CD4-positive, alpha-beta T cell treated with Interleukin-4 for 1 hour (primary cell): ENCODE results near the gene PNKP.

Experiments used
- DNase-seq, 2 donors: peaks; one replicate each; pipeline ENCODE4 v3.0.0-alpha.2; 2020 to 2022

The PNKP gene

DNA sequence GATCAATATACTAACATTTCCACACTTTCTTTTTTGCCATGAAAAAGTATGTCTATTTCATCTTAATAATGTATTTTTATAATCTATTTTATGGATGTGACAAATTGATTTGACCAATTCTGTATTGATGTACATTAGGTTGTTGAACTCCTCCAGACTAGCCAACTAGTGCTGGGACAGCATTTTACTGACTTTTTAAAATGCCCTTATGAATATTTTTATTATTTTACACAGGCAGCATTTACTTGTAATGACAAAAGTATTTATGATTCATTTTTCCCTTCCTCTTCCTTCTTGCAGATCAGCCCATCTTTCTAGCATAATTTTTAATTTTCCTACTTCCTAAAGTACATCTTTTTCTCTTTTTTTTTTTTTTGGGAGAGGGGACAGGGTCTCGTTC is 53.4 kb downstream of the PNKP start:
- no peak for DNase-seq

DNA sequence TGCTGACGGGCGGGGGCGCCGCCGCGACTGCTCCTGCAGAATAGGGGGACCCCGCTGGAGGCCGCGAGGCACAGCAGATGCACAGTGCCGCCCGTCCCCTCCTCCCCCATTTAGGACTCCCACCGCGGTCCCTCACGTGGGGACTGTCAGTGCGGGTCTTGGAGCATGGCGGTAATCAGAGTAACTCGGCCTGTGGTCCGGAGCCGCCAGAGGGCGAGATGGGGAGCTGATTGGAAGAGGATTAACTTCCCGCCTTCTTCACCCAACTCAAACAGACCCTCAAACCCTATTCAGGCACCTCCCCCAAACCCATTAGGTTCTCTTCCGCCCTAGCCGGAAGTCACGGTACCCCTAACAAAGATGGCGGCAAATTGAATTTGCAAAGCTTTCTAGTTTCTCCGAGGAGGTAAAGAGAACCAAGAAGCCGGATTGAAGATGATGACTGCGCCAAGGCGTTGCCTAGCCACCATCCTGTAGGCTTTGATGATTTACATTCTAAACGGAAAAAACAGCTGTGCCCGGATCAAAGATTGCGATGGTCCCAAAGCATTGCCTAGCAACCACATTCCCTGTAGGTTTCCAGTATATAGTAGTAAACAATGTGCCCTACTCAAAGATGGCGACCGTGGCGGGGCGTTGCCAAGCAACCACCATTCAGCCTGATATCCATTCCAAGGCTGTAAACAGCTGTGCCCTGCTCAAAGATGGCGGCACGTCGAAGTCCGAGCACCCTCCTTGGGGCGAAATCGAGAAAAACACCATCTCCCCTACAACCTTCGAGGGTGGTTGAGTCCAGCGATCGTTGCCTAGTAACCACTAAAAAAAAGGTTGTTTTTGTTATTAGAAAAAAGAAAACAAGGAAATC is 54.1 kb downstream of the PNKP start, which contains the start of gene FUZ:
TSS of gene FUZ (minus strand) at position 296 of the 865 bp plus-strand sequence. CDS start at position 110, 186 bp downstream.
- peak; percentile 98 to 99 for DNase-seq

DNA sequence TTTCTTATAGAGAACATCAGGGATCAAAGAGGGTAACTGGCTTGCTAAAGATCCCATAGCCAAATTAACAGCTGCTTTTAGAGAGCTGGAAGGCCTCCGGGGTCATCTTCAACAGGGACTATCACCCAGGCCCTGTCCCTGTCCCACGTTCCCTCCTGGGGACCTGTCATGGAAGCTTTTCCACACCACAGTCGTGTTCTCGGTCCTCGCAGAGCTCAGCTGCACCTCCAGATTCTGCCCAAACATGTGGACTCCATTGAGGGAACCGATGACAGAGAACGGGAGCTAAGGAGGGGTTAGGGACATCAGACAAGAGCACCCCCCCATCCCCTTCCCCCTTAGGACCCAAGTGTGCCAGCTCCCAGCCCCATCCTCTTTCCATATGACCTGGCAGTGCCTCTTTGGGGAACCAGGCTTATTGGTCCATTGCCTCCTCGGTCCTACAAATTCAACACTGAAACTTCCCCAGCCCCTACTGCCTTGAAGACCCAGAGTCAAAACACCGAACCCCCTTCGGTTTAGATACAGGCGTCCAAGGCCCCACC is 54.9 kb downstream of the PNKP start:
- no peak for DNase-seq

DNA sequence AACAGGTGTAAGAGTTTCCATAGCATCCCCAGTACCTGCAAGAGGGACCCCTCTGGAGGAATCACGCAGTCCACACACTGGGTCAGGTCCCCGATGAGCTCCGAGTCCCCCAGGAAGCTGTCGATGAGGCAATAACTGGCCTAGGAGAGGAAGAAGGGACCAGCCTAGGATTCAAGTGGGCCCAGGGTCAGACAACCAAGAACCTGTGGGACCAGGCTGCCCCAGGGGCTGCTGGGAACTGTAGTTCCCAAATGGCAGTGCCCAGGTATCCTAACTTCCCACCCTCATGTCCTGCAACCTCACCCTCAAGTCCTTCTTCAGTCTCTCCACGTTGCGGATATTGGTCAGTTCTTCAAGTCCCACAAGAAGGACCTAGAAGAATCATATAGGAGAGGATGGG is 56.0 kb downstream of the PNKP start:
- no peak for DNase-seq
